ENCODE data around the gene UCN.
A peak's percentile ranks its signal among the peaks of the same experiment; 100 is the strongest.

The UCN gene

GRCh38 chr2:27285481-27285880 lies 22.8 kb downstream of the UCN start:
- no peak overlapping the region for H3K4me3 ChIP-seq (replicated peaks in 1 of 2; ENCODE audit: low read depth in 2 of 2, low read length in 2 of 2)
- TF ChIP-seq CTCF (IDR thresholded peaks at IDR 0.05; ENCODE audit: low read depth, low read length) = no peak
- no peak for DNase-seq (ENCODE audit: low read depth in 2 of 2)

- TF ChIP-seq CTCF (IDR thresholded peaks at IDR 0.05; ENCODE audit: low read depth, low read length) = no peak
Measured at GRCh38 chr2:27284996-27285395, 23.2 kb downstream of the UCN start.

GRCh38 chr2:27282892-27283291 lies 25.4 kb downstream of the UCN start:
- TF ChIP-seq CTCF (IDR thresholded peaks at IDR 0.05; ENCODE audit: low read depth, low read length) = no peak
- no peak for DNase-seq (ENCODE audit: low read depth in 2 of 2)
- H3K4me3 ChIP-seq (replicated peaks in 1 of 2; ENCODE audit: low read depth in 2 of 2, low read length in 2 of 2) = no peak overlapping the region

More at GRCh38 chr2:27284996-27285395, 23.2 kb downstream of the UCN start:
- H3K4me3 ChIP-seq (replicated peaks in 1 of 2; ENCODE audit: low read depth in 2 of 2, low read length in 2 of 2) = no peak overlapping the region
- no peak for DNase-seq (ENCODE audit: low read depth in 2 of 2)

- no peak within 1 kb of the TSS for H3K4me3 ChIP-seq (replicated peaks in 1 of 2; ENCODE audit: low read depth in 2 of 2, low read length in 2 of 2)
- TF ChIP-seq CTCF (IDR thresholded peaks at IDR 0.05; ENCODE audit: low read depth, low read length) = no peak
- peak in 1 of 2 donors; percentile 31 for DNase-seq (ENCODE audit: low read depth in 2 of 2)
Measured at GRCh38 chr2:27281855-27282559, 26.2 kb downstream of the UCN start, which contains the start of gene TRIM54. TRIM54 (plus strand) TSS chr2:27282429; CDS start chr2:27282732, 303 bp downstream.

GRCh38 chr2:27281442-27281841 lies 26.8 kb downstream of the UCN start:
- H3K4me3 ChIP-seq (replicated peaks in 1 of 2; ENCODE audit: low read depth in 2 of 2, low read length in 2 of 2) = no peak overlapping the region
- no peak for DNase-seq (ENCODE audit: low read depth in 2 of 2)
- no peak for TF ChIP-seq CTCF (IDR thresholded peaks at IDR 0.05; ENCODE audit: low read depth, low read length)

- no peak for TF ChIP-seq CTCF (IDR thresholded peaks at IDR 0.05; ENCODE audit: low read depth, low read length)
Measured at GRCh38 chr2:27280826-27281225, 27.4 kb downstream of the UCN start.

GRCh38 chr2:27278010-27278409 lies 30.2 kb downstream of the UCN start:
- no peak for DNase-seq (ENCODE audit: low read depth in 2 of 2)
- no peak overlapping the region for H3K4me3 ChIP-seq (replicated peaks in 1 of 2; ENCODE audit: low read depth in 2 of 2, low read length in 2 of 2)
- no peak for TF ChIP-seq CTCF (IDR thresholded peaks at IDR 0.05; ENCODE audit: low read depth, low read length)

More at GRCh38 chr2:27280826-27281225, 27.4 kb downstream of the UCN start:
- DNase-seq (ENCODE audit: low read depth in 2 of 2) = no peak
- no peak overlapping the region for H3K4me3 ChIP-seq (replicated peaks in 1 of 2; ENCODE audit: low read depth in 2 of 2, low read length in 2 of 2)

Data from cardiac fibroblast (primary cell).